ENCODE results near the gene RBM45.
"Not testable (repeated sequence)": the region's sequence is repeated elsewhere in the genome, so short reads cannot be mapped to it uniquely, and the experiment has no call there.

The RBM45 gene

GRCh38 chr2:178070824-178071223 is 41.4 kb upstream of the RBM45 start:
- no peak for DNase-seq (ENCODE audit: low spot score)
- ChIA-PET POLR2A (ENCODE audit: low non-redundant PET) (no interaction called here), CTCF (interaction anchor here (0.5 to 1.0 kb wide), 2 partner anchors 273 to 344 kb away, joined by 3 to 4 read pairs; no protein-coding TSS in a partner anchor)
- no peak for TF ChIP-seq CTCF (conservative IDR thresholded peaks at IDR 0.05; ENCODE audit: low read depth)
- H3K27ac ChIP-seq: no peak overlapping the region

- no peak for DNase-seq (ENCODE audit: low spot score)
- no peak for TF ChIP-seq CTCF (conservative IDR thresholded peaks at IDR 0.05; ENCODE audit: low read depth)
- CTCF ChIA-PET: interaction anchor here (0.6 kb wide), 1 partner anchor 309 kb away, joined by 3 read pairs; no protein-coding TSS in a partner anchor
- no peak overlapping the region for H3K27ac ChIP-seq
- POLR2A ChIA-PET (ENCODE audit: low non-redundant PET): no interaction called here
Observed at GRCh38 chr2:178072000-178072382, 40.2 kb upstream of the RBM45 start.

GRCh38 chr2:178072383-178073301 is 39.6 kb upstream of the RBM45 start, which contains the start of gene PDE11A:
Gene PDE11A, minus strand, starts transcription at chr2:178072777. Its CDS starts 340 bp downstream, at chr2:178072437.
- TF ChIP-seq CTCF (conservative IDR thresholded peaks at IDR 0.05; ENCODE audit: low read depth): no peak
- ChIA-PET POLR2A (ENCODE audit: low non-redundant PET) (no interaction called here), CTCF (interaction anchor here (0.6 kb wide), 1 partner anchor 309 kb away, joined by 3 read pairs; no protein-coding TSS in a partner anchor)
- no peak within 1 kb of the TSS for H3K27ac ChIP-seq
- peak; percentile 63 for DNase-seq (ENCODE audit: low spot score)

- no peak overlapping the region for H3K27ac ChIP-seq
- TF ChIP-seq CTCF (conservative IDR thresholded peaks at IDR 0.05; ENCODE audit: low read depth): no peak
- POLR2A ChIA-PET (ENCODE audit: low non-redundant PET): no interaction called here
- DNase-seq (ENCODE audit: low spot score): no peak
- CTCF ChIA-PET: interaction anchor here (0.5 kb wide), 1 partner anchor 31 kb away, joined by 3 read pairs; no protein-coding TSS in a partner anchor
Observed at GRCh38 chr2:178074123-178075005, 37.9 kb upstream of the RBM45 start.

GRCh38 chr2:178075006-178075326 is 37.3 kb upstream of the RBM45 start:
- no peak overlapping the region for H3K27ac ChIP-seq
- ChIA-PET POLR2A (ENCODE audit: low non-redundant PET) (no interaction called here), CTCF (no interaction called here)
- no peak for TF ChIP-seq CTCF (conservative IDR thresholded peaks at IDR 0.05; ENCODE audit: low read depth)
- peak; percentile 13 for DNase-seq (ENCODE audit: low spot score)

GRCh38 chr2:178076130-178076529 is 36.1 kb upstream of the RBM45 start:
- H3K27ac ChIP-seq: no peak overlapping the region
- DNase-seq (ENCODE audit: low spot score): no peak
- no peak for TF ChIP-seq CTCF (conservative IDR thresholded peaks at IDR 0.05; ENCODE audit: low read depth)
- ChIA-PET POLR2A (ENCODE audit: low non-redundant PET) (no interaction called here), CTCF (interaction anchor here (0.7 kb wide), 1 partner anchor 313 kb away, joined by 4 read pairs; no protein-coding TSS in a partner anchor)

GRCh38 chr2:178079279-178079678 is 33.0 kb upstream of the RBM45 start:
- CTCF ChIA-PET: interaction anchor here (0.6 kb wide), 1 partner anchor 26 kb away, joined by 5 read pairs; no protein-coding TSS in a partner anchor
- H3K27ac ChIP-seq; DNase-seq (ENCODE audit: low spot score); POLR2A ChIA-PET (ENCODE audit: low non-redundant PET): not testable (repeated sequence)
